ENCODE data around the gene SPATA33. TPM values are rescaled to one million over a fixed set of nuclear protein-coding genes. Genes with fewer than 3 reads are reported as not detected.
"Not testable (repeated sequence)": the region's sequence is repeated elsewhere in the genome, so short reads cannot be mapped to it uniquely, and the experiment has no call there.

The SPATA33 gene
- total RNA-seq, 3 donors from 2014 or later = 8.0 to 11.0 (median 10.7) TPM

DNA sequence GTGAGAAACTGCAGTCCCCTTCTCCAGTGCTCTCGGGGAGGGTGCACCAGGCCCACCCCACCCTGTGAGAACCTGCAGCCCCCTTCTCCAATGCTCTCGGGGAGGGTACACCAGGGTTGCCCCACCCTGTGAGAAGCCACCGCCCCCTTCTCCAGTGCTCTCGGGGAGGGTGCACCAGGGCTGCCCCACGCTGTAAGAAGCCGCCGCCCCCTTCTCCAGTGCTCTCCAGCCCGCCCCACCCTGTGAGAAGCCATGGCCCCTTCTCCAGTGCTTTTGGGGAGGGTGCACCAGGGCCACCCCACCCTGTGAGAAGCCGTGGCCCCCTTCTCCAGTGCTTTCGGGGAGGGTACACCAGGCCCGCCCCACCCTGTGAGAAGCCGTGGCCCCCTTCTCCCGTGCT, 12.1 kb downstream of the SPATA33 start:
- no peaks in the 10 kb centered on the region for H3K4me1 ChIP-seq (ENCODE audit: low read depth)
- no peaks in the 10 kb centered on the region for H3K36me3 ChIP-seq (ENCODE audit: low read depth)
- intact Hi-C loops (cut with DNase I, micrococcal nuclease) = no loop called here
- TF ChIP-seq, protein P1, sequence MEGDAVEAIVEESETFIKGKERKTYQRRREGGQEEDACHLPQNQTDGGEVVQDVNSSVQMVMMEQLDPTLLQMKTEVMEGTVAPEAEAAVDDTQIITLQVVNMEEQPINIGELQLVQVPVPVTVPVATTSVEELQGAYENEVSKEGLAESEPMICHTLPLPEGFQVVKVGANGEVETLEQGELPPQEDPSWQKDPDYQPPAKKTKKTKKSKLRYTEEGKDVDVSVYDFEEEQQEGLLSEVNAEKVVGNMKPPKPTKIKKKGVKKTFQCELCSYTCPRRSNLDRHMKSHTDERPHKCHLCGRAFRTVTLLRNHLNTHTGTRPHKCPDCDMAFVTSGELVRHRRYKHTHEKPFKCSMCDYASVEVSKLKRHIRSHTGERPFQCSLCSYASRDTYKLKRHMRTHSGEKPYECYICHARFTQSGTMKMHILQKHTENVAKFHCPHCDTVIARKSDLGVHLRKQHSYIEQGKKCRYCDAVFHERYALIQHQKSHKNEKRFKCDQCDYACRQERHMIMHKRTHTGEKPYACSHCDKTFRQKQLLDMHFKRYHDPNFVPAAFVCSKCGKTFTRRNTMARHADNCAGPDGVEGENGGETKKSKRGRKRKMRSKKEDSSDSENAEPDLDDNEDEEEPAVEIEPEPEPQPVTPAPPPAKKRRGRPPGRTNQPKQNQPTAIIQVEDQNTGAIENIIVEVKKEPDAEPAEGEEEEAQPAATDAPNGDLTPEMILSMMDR (IDR thresholded peaks at IDR 0.05) = no peak
- peaks cover 5% of the 10 kb centered on the region for H3K9me3 ChIP-seq
- no peak overlapping the region for H3K4me3 ChIP-seq
- ATAC-seq (no peak), DNase-seq (no peak)

DNA sequence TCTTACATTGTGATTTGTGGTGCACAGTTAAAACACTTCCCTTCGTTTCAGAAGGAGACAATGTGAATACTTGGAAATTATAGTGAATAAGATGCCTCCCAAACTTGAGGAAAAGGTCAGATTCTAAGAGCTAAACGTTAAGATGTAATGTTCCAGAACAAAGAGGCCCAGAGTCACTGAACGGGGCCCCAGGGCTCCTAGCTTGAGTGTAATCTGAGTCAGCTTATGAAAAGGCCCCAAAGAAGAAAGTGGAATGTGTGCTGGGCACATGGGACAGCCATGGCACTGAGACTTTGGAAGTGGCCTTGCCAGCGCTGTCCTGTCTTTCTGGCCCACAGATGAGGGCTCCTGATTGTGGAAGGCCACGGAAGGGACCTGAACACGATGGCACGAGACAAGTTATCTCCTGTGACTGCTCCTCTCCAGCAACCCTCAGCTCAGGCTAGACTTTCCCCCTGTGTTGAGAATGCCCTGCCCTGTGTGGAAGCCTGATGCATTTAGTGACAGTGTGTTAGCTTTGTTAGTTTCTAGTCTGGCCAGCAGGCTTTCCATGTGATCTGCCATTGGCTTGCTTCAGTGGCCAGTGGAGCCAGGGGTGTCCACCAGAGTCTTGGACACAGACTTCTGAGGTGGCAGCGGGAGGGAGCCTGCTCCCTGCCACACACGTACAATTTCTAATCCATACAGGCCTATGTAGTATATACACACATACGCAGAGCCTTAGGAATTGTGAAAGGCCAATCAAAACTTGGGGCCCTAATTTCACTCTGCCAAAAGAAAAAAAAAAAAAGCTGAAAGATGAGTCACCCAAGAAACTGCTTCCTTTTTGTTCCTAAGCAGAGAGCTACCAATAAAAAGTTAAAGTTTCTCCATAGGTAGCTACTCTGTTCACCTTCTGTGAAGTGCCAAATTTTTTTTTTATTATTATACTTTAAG, 13.1 kb downstream of the SPATA33 start:
- DNase-seq (no peak), ATAC-seq (peak; percentile 37)
- no peaks in the 10 kb centered on the region for H3K36me3 ChIP-seq (ENCODE audit: low read depth)
- no peak overlapping the region for H3K4me3 ChIP-seq
- no peaks in the 10 kb centered on the region for H3K4me1 ChIP-seq (ENCODE audit: low read depth)
- intact Hi-C loops (cut with DNase I, micrococcal nuclease) = no loop called here
- TF ChIP-seq, protein P1 (IDR thresholded peaks at IDR 0.05) = no peak
- peaks cover 5% of the 10 kb centered on the region for H3K9me3 ChIP-seq

DNA sequence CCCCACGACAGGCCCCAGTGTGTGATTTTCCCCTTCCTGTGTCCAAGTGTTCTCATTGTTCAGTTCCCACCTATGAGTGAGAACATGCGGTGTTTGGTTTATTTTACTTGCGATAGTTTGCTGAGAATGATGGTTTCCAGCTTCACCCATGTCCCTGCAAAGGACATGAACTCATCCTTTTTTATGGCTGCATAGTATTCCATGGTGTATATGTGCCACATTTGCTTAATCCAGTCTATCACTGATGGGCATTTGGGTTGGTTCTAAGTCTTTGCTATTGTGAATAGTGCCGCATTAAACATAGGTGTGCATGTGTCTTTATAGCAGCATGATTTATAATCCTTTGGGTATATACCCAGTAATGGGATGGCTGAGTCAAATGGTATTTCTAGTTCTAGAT, 13.9 kb downstream of the SPATA33 start:
- DNase-seq; H3K4me3 ChIP-seq; H3K36me3 ChIP-seq (ENCODE audit: low read depth); H3K9me3 ChIP-seq; H3K4me1 ChIP-seq (ENCODE audit: low read depth); ATAC-seq; intact Hi-C loops (cut with DNase I, micrococcal nuclease): not testable (repeated sequence)

DNA sequence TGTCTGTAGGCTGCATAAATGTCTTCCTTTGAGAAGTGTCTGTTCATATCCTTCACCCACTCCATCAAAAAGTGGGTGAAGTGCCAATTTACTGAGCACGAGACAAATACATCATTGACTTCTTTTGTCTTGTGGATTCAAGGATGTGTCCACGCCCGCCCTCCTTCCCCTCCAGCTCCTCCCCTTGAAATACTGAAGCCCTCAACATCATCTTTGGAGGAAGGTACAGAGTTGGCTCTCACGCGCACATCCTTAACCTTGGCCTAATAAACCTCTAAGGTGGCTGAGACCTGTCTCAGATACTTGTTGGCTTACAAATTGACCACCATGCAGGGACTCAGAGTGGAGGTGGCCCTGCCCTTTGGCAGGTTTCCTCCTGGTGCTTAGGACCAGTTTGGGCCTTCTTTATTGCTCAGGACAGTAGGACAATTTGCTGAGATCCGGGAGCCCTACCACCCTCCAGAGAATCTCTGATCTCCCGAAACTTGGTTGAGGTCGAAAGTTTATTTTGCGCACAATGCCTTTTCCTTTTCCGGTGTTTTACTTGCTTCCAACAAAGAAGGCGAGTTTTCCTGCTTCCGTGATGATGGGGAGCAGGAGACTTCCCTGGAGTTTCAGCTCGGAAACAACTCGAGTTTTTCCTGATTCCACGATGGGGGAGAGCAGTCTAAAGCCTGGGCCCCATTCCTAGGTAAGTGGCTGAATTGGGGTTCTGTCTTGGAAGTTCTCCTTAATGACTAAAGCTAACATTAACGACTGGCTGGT, 14.7 kb downstream of the SPATA33 start:
- TF ChIP-seq, protein P1 (IDR thresholded peaks at IDR 0.05) = no peak
- H3K9me3 ChIP-seq = no peaks in the 10 kb centered on the region
- intact Hi-C loops (cut with DNase I, micrococcal nuclease) = no loop called here
- H3K4me1 ChIP-seq (ENCODE audit: low read depth) = no peaks in the 10 kb centered on the region
- no peak overlapping the region for H3K4me3 ChIP-seq
- no peaks in the 10 kb centered on the region for H3K36me3 ChIP-seq (ENCODE audit: low read depth)
- DNase-seq (no peak), ATAC-seq (no peak)

DNA sequence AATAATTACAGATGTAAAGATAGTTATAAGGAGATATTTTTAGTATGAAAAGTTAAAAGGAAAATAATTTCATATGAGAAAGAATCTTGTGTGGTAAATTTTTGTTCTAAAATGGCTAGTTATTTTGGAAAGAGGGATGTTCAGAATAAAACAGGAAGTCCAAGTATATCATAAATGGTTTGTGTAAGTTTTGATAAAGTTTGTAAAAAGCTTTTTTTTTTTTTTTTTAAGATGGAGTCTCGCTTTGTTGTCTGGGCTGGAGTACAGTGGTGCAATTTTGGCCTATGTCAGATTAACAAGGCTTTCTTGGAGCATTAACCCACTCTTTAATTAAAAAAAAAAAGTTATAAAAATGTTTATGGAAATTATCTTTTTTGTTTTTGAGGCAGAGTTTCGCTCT, 20.6 kb downstream of the SPATA33 start:
- DNase-seq = no peak
- no peak for ATAC-seq
- TF ChIP-seq, protein P1 (IDR thresholded peaks at IDR 0.05) = no peak
- H3K36me3 ChIP-seq (ENCODE audit: low read depth) = no peaks in the 10 kb centered on the region
- peaks cover 4% of the 10 kb centered on the region for H3K9me3 ChIP-seq
- H3K4me1 ChIP-seq (ENCODE audit: low read depth) = no peaks in the 10 kb centered on the region
- no peak overlapping the region for H3K4me3 ChIP-seq
- intact Hi-C loops (cut with DNase I, micrococcal nuclease) = no loop called here

DNA sequence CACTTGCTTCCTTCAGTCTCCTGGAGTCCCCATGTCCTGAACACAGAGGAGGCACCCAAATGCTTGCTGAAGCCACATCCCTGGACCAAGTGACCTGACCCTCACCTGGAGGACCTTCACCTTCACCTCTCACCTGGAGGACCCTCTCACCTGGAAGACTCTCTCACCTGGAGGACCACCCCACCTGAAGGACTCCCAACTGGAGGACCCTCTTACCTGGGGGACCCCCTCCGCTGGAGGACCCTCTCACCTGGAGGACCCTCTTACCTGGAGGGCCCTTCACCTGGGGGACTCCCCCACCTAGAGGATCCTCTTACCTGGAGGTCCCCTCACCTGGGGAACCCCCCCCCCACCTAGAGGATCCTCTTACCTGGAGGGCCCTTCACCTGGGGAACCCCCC, 28.3 kb downstream of the SPATA33 start:
- no peak for ATAC-seq
- intact Hi-C loops (cut with DNase I, micrococcal nuclease) = no loop called here
- TF ChIP-seq, protein P1 (IDR thresholded peaks at IDR 0.05) = no peak
- Histone ChIP-seq H3K4me3 (no peak overlapping the region), H3K4me1 (ENCODE audit: low read depth) (peaks cover 17% of the 10 kb centered on the region), H3K9me3 (no peaks in the 10 kb centered on the region), H3K36me3 (ENCODE audit: low read depth) (no peaks in the 10 kb centered on the region)
- no peak for DNase-seq
